Chondrocyte (in vitro differentiated cells): ENCODE results near the gene SIGLEC10. TPM values are rescaled to one million over a fixed set of nuclear protein-coding genes. Genes with fewer than 3 reads are reported as not detected.

Experiments used
- DNase-seq: peaks from one replicate; pipeline ENCODE4 v3.0.0; 2021; ENCODE audit warnings: mixed read lengths, low spot score
- H3K27ac Mint-ChIP-seq: one replicate; pipeline ENCODE4 v1.8.0; 2021; ENCODE audit warnings: mild to moderate bottlenecking, moderate library complexity, mixed read lengths; ENCODE audit not compliant: unreplicated experiment
- H3K27me3 Mint-ChIP-seq: 2 replicates; pipeline ENCODE4 v1.8.0; 2021; ENCODE audit warnings: low read depth, mixed read lengths
- H3K36me3 Mint-ChIP-seq: 2 replicates; pipeline ENCODE4 v1.8.0; 2021; ENCODE audit warnings: low read depth, mixed read lengths
- H3K4me1 Mint-ChIP-seq: 2 replicates; pipeline ENCODE4 v1.8.0; 2021; ENCODE audit warnings: low read depth, mild to moderate bottlenecking, mixed read lengths
- H3K4me3 Mint-ChIP-seq: one replicate; pipeline ENCODE4 v1.8.0; 2021; ENCODE audit warnings: mild to moderate bottlenecking, moderate library complexity, mixed read lengths; ENCODE audit not compliant: unreplicated experiment
- H3K9me3 Mint-ChIP-seq: 2 replicates; pipeline ENCODE4 v1.8.0; 2021; ENCODE audit warnings: low read depth, mixed read lengths
- CTCF ChIP-seq: fragments of 200-600 bp; sonication (generic); IDR thresholded peaks from 2 replicates; pipeline ENCODE4 v1.5.0; 2021; ENCODE audit warnings: antibody characterized with exemption, mild to moderate bottlenecking, moderate library complexity
- total RNA-seq: library from RNA; stranded (reverse); gene quantifications from 3 replicates; pipeline ENCODE4 v1.2.1, GENCODE V29; 2021

Gene SIGLEC10
- total RNA-seq, 1 donor from 2014 or later: not detected

GRCh38 chr19:51391073-51391611 lies 26.3 kb downstream of the SIGLEC10 start:
- peaks cover 14% of the 10 kb centered on the region for H3K4me1 Mint-ChIP-seq
- no peak overlapping the region for H3K4me3 Mint-ChIP-seq
- H3K27ac Mint-ChIP-seq: no peak overlapping the region

GRCh38 chr19:51389143-51389542 lies 28.3 kb downstream of the SIGLEC10 start:
- Mint-ChIP-seq H3K36me3 (no peaks in the 10 kb centered on the region), H3K27ac (no peak overlapping the region), H3K27me3 (no peaks in the 10 kb centered on the region), H3K9me3 (no peaks in the 10 kb centered on the region), H3K4me1 (peaks cover 6% of the 10 kb centered on the region), H3K4me3 (no peak overlapping the region)
- TF ChIP-seq CTCF: no peak
- no peak for DNase-seq

More at GRCh38 chr19:51391073-51391611, 26.3 kb downstream of the SIGLEC10 start:
- DNase-seq: no peak
- Mint-ChIP-seq H3K9me3 (no peaks in the 10 kb centered on the region), H3K27me3 (no peaks in the 10 kb centered on the region), H3K36me3 (no peaks in the 10 kb centered on the region)
- TF ChIP-seq CTCF: no peak

- Mint-ChIP-seq H3K27me3 (no peaks in the 10 kb centered on the region), H3K4me1 (no peaks in the 10 kb centered on the region), H3K9me3 (no peaks in the 10 kb centered on the region), H3K27ac (no peak within 1 kb of the TSS), H3K4me3 (no peak within 1 kb of the TSS), H3K36me3 (no peaks in the 10 kb centered on the region)
- no peak for TF ChIP-seq CTCF
- DNase-seq: no peak
Measured at GRCh38 chr19:51387924-51388389, 29.5 kb downstream of the SIGLEC10 start, which contains the start of gene LIM2. Gene LIM2, minus strand, starts transcription at chr19:51387974. Its CDS starts 531 bp downstream, at chr19:51387443.

GRCh38 chr19:51386882-51387520 lies 30.4 kb downstream of the SIGLEC10 start:
- Mint-ChIP-seq H3K9me3 (no peaks in the 10 kb centered on the region), H3K4me3 (no peak overlapping the region), H3K27me3 (no peaks in the 10 kb centered on the region)

GRCh38 chr19:51382004-51382403 lies 35.4 kb downstream of the SIGLEC10 start:
- no peak for DNase-seq
- no peak for TF ChIP-seq CTCF
- Mint-ChIP-seq H3K4me3 (no peak overlapping the region), H3K27me3 (no peaks in the 10 kb centered on the region), H3K9me3 (no peaks in the 10 kb centered on the region), H3K36me3 (no peaks in the 10 kb centered on the region), H3K4me1 (no peaks in the 10 kb centered on the region), H3K27ac (no peak overlapping the region)

More at GRCh38 chr19:51386882-51387520, 30.4 kb downstream of the SIGLEC10 start:
- Mint-ChIP-seq H3K4me1 (no peaks in the 10 kb centered on the region), H3K36me3 (no peaks in the 10 kb centered on the region), H3K27ac (no peak overlapping the region)
- no peak for TF ChIP-seq CTCF
- DNase-seq: peak; percentile 5
